GM12878 (cell line): Measurements from ENCODE around the gene MSH5.

ENCODE experiments used
- CHD1 ChIP-seq: IDR thresholded peaks from 2 replicates; pipeline ENCODE4 v1.6.1; 2012; ENCODE audit warnings: low read depth, low read length, improper control_type of control experiment
- CTCF ChIP-seq, 3 experiments: IDR thresholded peaks in 2 of 3; conservative IDR thresholded peaks in 1 of 3; 2 replicates each; pipeline ENCODE4 v1.5.1; 2011; ENCODE audit warnings: low read depth in 3 of 3, low read length in 3 of 3, mild to moderate bottlenecking in 3 of 3, control low read depth in 2 of 3, moderate library complexity in 2 of 3, inconsistent platforms in 1 of 3, mixed read lengths in 1 of 3; ENCODE audit not compliant: control insufficient read depth in 2 of 3, insufficient read depth in 1 of 3; ENCODE audit errors: extremely low read depth in 1 of 3
- EZH2 ChIP-seq: IDR thresholded peaks from 2 replicates; pipeline ENCODE4 v1.6.1; 2012; ENCODE audit warnings: low read depth, mild to moderate bottlenecking, control low read depth, inconsistent platforms, low read length, borderline replicate concordance; ENCODE audit not compliant: control insufficient read depth
- MAX ChIP-seq: IDR thresholded peaks from 2 replicates; pipeline ENCODE4 v1.6.1; 2012; ENCODE audit warnings: low read depth, low read length, improper control_type of control experiment
- REST ChIP-seq: IDR thresholded peaks from 2 replicates; pipeline ENCODE4 v1.6.1; 2012; ENCODE audit warnings: mild to moderate bottlenecking, low read depth, low read length
- ZNF274 ChIP-seq: IDR thresholded peaks from one replicate; pipeline ENCODE4 v1.8.0; 2011; ENCODE audit not compliant: insufficient read length, insufficient read depth

GRCh38 chr6:31710523-31711219 is 29.1 kb upstream of the MSH5 start:
- TF ChIP-seq CTCF (IDR thresholded peaks at IDR 0.05 in 2 of 3, conservative IDR thresholded peaks at IDR 0.05 in 1 of 3; ENCODE audit: control insufficient read depth in 2 of 3, extremely low read depth in 1 of 3, insufficient read depth in 1 of 3, low read depth in 3 of 3, low read length in 3 of 3) (no peak), ZNF274 (no peak), CHD1 (no peak), REST (no peak), EZH2 (no peak), MAX (no peak)
